HG02943 (cell line): ENCODE data around the gene MRAS.

Source experiments
- ATAC-seq: cut with Tn5 transposase; IDR thresholded peaks from one replicate; pipeline ENCODE4 v1.9.1; 2021; ENCODE audit warnings: mild to moderate bottlenecking, low read depth, moderate library complexity; ENCODE audit not compliant: unreplicated experiment

Gene MRAS

DNA sequence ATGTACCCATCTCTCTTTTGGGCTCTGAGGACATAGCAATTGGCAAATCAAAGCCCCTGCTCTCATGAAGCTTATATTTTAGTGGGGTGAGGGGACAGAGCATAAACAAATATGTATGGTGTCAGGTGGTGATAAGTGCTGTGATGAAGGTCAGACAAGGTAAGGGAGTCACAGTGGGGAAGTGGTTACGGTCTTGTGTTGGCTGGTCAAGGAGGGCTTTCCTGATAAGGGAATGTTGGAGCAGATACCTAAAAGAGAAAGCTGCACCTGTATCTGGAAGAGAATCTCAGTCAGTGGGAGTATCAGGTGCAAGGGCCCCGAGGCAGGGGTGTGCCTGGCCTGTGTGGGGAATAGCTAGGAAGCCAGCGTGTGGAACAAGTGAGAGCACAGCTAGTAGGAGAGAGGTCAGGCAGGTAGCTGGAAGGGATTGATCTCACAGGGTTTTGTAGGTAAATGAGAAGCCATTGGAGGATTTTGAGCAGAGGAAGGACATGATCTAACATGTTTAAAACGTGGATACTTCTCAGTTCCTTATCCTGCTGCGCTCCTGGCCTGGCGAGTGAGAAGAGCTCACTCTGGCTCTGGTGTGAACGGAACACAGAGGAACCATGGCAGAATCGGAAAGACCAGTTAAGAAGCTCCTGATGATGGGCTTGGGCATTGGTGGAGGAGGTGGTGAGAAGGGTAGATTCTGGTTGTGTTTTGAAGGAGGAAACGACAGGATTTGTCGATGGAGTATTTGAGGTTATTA is 35.5 kb downstream of the MRAS start:
- ATAC-seq, result no peak

DNA sequence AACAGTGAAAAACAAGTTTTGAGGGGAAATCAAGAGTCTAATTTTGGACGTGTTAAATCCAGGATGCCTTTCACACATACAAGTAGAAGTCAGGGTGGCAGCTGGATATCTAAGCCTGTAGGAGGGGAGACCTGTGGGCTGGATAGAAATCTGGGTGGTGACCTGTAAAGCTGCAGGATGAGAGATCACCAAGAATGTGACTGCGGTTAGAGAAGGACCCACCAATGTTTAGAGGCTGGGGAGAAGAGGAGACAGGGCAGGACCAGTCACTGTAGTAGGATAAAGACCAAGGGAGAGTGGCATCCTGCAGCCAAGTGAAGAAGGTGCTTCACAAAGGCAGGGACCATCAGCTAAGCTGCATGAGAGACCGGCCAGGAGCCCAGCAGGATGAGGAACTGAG is 36.2 kb downstream of the MRAS start:
- ATAC-seq, result no peak

DNA sequence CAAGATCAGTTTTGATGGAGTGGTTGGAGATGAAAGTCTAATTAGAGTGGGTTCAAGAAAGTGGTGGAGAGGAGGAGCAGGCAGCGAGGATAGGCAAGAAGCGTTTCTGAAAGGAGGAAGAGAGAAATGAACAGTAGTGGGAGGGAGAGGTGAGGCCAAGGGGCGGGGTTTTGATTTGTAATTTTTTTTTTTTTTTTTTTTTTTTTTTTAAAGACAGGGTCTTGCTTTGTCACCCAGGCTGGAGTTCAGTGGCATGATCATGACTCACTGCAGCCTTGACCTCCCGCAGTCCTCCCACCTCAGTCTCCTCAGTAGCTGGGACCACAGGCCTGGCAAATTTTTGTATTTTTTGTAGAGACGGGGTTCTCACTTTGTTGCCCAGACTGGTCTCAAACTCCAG is 36.6 kb downstream of the MRAS start:
- ATAC-seq, result no peak

DNA sequence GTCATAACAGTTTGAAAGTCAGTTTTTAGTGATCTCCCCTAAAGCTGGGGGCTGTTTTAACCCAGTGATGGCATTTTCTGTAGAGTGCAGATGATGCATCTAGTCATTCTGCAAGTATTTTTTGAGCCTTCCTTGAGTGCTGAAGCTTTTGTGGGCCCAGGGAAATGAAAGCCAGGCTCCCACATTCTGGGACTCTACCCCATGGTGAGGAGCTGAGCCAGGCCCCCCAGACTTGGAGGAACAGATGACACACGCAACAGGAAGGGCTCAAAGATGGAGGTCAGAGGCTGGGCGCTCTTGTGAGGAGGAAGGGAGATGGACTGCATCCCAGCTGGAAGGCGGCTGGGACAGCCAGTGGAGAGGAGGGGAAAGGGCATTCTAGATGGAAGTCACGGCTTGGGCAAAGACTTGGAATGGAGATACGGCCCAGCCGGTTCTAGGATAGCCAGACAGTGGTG is 40.8 kb downstream of the MRAS start:
- ATAC-seq, result no peak

DNA sequence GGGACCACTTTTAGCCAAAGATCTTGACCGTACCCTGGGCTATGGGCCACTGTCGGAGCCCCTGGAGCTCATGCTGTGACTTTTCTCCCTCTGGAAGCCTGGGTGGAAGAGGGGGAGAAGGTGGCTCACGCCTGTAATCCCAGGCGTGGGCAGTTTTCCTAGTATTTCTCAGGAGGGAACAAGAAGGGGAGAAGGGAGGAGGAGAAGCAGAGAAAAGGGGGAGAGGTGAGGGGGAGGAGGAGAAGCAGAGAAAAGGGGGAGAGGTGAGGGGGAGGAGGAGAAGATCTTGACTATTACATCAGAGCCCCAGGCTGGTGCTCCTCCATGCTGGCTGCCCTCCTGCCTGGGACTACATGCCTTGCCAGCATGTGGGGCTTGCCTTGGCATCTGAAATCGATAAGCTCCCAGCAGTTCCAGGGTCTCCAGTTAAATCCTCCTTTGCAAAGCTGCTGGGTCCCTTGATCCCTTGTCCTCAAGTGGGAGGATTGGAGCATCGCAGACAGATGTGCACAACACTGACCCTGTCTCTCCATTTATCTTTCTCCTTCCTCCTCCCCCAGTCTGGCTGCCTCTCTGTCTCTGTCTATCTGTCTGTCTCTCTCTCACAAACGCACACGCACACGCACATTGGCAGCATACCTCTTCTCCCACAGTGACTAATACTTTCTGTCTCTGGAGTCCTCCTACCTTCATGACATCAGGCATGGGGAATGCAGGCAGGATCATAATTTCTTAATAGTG is 41.6 kb downstream of the MRAS start:
- ATAC-seq, result no peak

DNA sequence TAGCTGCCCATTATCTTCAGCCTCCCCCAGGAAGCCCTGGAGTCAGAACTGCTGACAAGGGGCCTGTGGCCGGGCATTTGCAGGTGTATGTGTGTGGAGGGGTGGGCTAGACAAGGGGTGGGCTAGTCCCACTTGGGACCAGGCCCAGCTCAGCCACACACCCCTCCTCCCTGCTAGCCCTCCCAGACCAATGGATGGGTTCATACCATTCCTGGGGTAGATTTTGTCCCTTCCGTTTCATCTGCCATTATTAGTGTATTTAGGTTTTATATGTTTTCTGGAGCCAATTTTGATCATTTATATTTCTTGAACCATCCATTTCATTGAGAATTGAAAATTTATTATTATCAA is 42.2 kb downstream of the MRAS start:
- no peak for ATAC-seq

DNA sequence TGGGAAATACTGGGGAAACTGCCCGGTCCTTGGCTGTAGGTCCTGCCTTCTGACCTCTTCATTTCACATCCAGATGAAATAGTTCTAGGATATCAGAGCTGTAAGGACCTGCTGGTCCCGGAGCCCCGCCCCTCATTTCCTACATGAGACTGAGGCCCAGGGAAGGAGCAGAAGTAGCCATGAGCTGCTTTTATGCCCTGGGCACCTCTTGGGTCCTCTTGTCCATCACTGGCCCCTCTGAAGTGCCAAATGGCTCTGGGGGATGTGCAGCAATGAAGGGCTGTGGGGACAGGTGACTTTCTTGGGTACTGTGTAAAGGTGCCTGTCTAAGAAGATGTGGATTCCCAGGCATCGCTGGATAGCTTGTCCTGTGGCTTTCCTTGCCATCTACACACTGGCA is 45.8 kb downstream of the MRAS start:
- ATAC-seq, result no peak

DNA sequence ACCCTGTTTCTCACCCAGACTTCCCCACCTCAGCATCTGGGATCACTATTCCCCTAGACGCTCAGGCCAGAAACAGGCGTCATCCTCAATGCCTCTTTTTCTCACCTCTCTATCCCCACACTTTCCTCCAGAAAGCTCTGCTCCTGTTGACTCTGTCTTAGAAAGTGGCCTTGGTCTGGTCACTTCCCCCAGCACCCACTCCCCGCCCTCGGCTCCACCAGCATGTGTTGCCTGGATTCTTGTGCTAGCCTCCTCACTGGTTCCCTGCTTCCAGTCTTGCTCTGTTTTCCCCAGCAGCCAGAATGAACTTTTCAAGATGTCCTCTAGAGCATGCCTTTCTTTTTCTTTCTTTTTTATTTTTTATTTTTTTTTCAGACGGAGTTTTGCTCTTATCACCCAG is 46.3 kb downstream of the MRAS start:
- no peak for ATAC-seq

DNA sequence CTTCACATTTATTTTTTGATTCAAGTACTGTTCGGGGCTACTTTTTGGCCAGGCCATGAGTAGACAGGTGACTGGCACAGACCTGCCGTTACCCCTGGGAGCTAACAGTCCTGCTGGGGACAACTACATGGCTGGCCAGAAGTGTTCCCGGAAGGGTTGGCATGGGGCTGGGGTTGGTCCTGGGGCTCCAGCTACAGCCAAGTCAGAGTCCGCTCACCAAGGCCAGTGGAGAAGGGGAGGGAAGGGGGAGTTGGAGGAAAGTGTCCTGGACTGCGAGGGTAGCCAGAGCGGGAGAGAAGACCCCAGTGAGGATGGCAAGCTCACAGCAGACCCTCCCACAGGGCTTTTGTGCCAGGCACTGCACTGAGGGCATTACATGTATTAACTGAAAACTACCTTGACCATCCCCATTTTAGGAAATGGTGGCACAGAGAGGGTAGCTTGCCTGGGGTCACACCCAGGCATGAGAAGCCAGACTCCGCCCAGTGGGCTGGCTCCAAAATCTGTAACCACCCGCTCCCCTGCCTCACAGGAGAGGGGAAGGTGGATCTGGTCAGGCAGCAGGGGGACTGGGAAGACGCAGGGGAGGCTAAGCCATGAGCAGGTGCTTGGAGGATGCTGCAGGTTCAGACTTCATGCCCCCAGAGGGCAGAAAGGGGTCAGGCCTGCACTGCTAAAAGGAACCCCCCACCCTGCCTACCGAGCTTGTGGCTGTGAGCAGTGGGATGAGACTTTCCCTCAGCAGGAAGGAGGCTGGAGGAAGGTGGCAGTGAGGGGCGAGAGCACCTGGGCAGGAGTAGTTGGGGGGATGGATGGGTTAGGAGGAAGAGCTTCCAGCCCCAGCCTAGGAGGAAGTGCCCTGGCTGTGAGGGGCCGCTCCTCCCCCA is 47.7 kb downstream of the MRAS start:
- no peak for ATAC-seq

DNA sequence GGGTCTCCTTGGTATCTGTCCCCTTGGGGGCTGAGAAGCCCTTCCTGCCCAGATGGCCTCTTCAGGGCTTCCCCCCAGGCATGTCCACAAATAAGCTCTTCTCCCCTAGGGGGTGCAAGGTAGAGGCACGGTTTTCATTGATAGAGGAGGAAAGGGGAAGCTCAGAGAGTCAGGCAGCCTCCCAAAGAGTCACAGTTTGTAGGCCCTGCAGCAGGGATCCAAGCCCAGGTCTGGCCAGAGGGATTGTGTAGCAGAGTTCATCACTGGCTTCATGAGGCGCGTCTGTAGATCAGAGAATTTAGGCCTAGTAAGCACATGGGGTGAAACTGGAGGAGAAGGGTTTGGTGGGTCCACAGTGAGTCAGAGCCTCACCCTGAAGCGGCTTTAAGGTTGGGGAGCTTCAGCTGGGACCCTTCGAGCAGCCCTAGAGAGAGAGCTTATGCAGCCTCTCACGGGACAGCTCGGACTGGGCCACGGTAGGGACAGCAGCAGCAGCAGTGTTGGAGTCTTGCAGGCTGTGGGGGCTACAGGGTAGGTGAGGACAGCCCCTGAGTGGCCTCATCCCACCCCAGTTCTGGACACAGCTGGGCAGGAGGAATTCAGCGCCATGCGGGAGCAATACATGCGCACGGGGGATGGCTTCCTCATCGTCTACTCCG is 48.5 kb downstream of the MRAS start:
- no peak for ATAC-seq

DNA sequence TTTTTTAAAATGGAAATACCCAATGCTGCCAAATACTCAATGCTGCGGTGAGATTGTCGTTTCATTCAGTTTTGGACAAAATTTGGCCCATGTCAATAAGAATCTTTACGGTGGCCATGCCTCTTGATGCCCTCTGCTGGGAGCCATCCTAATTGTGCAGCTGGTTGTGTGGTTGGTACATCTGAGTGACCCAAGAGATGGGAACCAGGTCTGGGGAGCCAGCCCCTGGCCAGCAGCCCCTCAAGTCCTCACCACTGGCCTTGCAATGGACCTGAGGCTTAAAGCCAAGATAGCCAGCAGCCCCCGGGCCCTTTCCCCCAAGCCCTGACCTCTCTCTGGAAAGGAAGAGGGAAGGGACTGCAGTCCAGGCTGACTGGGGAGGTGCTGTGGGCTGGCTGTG is 49.6 kb downstream of the MRAS start:
- ATAC-seq, result no peak

DNA sequence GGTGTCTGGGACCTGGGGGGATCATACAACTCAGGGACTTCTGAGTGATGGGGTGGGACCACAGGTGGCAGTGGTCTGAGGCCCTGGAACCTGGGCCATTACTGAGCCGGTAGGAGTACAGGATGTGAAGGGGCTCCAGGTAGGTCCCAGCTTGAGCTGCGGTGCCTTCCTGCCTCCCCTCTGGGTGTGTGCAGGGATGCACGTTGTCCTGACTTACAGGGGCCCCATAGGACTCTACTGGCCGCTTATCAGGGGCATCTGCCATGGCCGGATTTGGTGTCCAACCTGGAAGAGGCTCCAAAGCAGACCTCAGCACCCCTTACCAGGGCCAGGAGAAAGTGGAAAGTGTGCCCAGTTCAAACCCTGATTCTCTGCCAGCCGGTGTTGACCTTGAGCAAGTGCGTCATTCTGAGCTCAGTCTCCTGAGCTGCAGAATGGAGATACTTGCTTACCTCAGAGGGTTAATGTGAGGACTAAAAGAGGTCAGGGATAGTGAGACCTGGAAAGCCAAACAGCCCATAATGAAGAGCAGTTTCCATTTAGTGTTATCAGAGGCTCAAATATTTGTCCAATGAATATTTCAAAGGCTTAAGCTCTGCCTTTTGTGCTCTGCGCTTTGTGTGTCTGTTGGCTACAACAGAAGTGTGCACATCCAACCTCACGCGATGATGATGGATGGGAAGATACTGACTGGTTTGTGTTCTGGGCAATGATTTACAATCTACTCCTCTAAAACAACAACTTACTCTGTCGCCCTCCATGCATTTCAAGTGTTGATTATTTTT is 50.6 kb downstream of the MRAS start:
- ATAC-seq, result no peak

DNA sequence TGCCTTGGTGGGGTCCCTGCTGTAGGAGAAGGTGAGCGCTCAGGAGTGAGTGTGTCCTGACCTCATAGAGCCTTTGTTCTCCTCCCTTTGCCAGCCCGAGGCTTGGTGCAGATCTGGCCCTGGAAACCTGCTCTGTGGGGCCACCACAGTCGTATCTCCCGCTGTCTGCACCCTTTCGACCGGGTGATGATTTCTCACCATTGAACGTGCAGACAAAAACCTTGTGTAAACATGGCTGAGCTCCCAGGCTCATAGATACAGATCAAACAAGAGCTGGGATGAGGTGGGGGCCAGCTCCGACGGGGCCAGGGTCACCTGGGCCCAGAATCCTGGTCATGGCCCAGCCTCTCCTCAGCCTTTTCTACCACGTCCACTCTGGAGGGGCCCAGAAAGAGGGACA is 51.4 kb downstream of the MRAS start:
- ATAC-seq, result no peak

DNA sequence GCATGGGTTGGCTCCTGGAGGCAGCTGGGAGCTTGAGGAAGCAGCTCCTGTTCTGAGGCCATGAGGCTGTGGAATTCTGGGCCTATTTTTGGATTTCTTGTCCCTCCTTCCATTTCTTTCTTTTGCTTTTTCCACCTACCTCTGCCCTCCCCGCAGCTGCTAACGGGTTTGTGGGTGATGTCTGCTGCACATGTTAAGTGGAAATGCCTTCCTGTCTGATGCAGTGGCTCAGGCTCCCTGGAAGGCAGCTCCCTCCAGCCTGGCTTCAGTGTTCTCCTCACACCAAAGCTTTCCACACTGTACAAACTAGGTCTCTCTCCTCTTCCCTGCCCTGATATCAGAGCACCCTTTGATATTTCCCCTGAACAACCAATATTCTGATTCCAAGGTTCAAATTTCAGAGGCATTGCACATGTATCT is 52.3 kb downstream of the MRAS start:
- no peak for ATAC-seq

DNA sequence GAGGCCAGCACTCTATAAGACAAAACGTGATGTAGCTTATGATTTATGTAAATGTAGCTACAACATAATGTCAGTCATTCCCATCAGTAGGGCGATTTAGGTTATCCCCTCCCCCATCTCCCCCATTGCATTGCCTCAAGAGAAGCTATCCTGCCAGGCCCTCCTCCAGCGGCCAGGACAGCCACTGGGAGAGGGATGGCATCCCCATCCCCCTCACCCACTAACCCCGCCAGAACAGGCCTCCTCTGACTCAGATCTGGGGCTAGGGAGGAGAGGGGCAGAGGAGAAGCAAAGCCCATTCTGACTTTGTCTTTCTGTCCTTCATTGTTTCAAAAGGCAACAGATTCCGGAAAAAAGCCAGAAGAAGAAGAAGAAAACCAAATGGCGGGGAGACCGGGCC is 53.5 kb downstream of the MRAS start:
- no peak for ATAC-seq

DNA sequence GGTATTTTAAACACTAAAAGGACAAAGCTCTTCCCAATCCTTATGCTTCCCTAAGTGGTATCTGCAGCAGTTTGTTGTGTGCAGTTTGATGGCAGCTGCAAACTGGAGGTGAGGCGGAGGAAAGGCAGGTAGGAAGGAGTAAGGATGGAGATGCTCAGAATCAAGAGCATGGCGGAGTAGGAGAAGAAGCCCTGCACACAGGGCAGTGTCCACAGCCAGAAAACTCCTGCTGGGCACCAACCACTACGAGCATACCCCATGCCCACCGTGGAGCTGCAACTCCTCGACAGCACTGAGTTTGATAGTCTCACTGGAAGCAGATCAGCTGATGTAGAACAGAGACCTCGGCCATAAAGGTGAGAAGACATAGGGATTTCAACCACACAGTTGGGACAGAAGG is 55.7 kb downstream of the MRAS start:
- no peak for ATAC-seq

DNA sequence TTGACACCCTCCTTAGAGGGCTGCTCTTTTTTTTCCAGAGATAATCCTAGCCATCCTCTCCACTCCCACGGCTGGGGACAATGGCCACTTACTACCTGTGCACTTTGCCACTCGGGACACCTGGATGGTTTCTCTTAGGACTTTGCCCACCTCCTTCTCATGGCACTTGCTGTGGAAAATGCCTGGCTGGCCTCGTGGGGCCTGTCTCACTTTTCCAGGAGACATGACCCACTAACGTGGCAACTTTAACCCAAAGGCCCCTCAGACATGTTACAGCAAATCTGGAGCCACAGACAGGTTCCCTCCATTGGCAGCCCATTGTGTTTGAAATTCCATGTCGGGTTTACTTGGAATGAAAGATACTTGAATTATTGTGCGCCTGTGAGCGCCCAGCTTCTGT is 56.6 kb downstream of the MRAS start:
- ATAC-seq, result no peak

DNA sequence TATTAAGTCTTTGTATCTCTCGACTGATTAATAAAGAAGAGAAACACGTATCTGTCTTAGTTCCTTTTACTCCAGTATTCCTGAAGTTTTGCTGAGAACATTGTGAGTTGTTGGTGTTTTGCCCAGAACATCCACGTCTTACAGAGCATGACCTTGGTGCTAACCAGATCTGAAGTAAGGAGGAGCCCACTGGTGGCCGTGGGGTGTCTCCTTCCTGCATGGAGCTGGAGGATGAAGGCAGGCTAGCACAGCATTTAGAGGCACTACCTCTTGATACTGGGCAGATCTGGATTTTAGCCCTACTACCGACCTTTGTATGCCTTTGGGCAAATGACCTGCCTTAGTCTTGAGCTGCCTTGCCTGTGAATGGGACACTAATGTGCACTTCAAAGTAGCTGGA is 57.1 kb downstream of the MRAS start:
- no peak for ATAC-seq

DNA sequence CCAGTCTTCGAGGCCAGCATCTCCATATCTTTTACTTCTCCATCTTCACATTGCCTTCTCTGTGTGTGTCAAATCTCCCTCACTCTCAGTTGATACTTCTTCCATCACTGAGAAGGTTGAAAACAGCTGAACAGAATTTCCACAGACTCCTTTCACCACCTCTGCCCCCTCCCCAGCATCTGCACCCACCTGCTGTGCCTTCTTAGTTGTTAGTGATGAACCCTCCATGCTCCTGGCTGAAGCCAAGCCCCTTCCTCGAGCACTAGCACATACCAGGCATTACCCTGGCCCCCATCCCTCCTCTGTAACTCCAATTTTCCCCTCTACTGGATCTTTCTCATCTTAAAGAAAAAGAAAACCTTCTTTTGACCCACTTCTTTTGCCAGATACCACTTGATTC is 58.2 kb downstream of the MRAS start:
- ATAC-seq, result no peak
